ACHN (cell line): ENCODE data around the gene CABP2.
A peak's percentile ranks its signal among the peaks of the same experiment; 100 is the strongest.
"Not testable (repeated sequence)": the region's sequence is repeated elsewhere in the genome, so short reads cannot be mapped to it uniquely, and the experiment has no call there.

Experiments used
- DNase-seq: peaks from one replicate; pipeline ENCODE4 v3.0.0-alpha.2; 2015
- in situ Hi-C: cut with HindIII; loops from 2 replicates; pipeline ENCODE4 v1.10.0; 2017; ENCODE audit warnings: low sequenced_read_pairs, low pct_ligation_motif_present, low pct_unique_long_range_greater_than_20kb

The CABP2 gene

GRCh38 chr11:67516806-67517205 lies 6.4 kb downstream of the CABP2 start:
- in situ Hi-C loops: no loop called here
- DNase-seq: no peak

- in situ Hi-C loops: no loop called here
- DNase-seq: no peak
Observed at GRCh38 chr11:67514116-67514515, 9.1 kb downstream of the CABP2 start.

GRCh38 chr11:67511558-67511957 lies 11.7 kb downstream of the CABP2 start:
- DNase-seq, in situ Hi-C loops: not testable (repeated sequence)

- in situ Hi-C loops: no loop called here
- DNase-seq: no peak
Observed at GRCh38 chr11:67510023-67510345, 13.3 kb downstream of the CABP2 start.

- DNase-seq: peak; percentile 93
- in situ Hi-C loops: no loop called here
Observed at GRCh38 chr11:67508486-67509121, 14.6 kb downstream of the CABP2 start.

GRCh38 chr11:67507864-67508485 lies 15.3 kb downstream of the CABP2 start, which contains the start of gene CDK2AP2:
CDK2AP2 (minus strand) TSS chr11:67508162; CDS start chr11:67508082, 80 bp downstream.
- DNase-seq: peak; percentile 99
- in situ Hi-C loops: no loop called here

GRCh38 chr11:67507242-67507863 lies 15.9 kb downstream of the CABP2 start:
- no peak for DNase-seq
- in situ Hi-C loops: no loop called here

GRCh38 chr11:67506426-67507051 lies 16.7 kb downstream of the CABP2 start:
- in situ Hi-C loops: no loop called here
- DNase-seq: no peak

GRCh38 chr11:67505605-67506396 lies 17.4 kb downstream of the CABP2 start:
- peak; percentile 97 for DNase-seq
- in situ Hi-C loops: no loop called here

- in situ Hi-C loops: no loop called here
- peak; percentile 74 for DNase-seq
Observed at GRCh38 chr11:67504950-67505581, 18.2 kb downstream of the CABP2 start, which contains the start of gene PITPNM1. PITPNM1 (minus strand) TSS chr11:67505363; CDS start chr11:67504180, 1,183 bp downstream.

GRCh38 chr11:67504005-67504949 lies 19.0 kb downstream of the CABP2 start:
- peak; percentile 56 for DNase-seq
- in situ Hi-C loops: no loop called here

- in situ Hi-C loops: no loop called here
- no peak for DNase-seq
Observed at GRCh38 chr11:67503119-67504004, 19.9 kb downstream of the CABP2 start.

- DNase-seq: no peak
- in situ Hi-C loops: no loop called here
Observed at GRCh38 chr11:67502328-67502979, 20.8 kb downstream of the CABP2 start.

GRCh38 chr11:67501854-67502253 lies 21.4 kb downstream of the CABP2 start:
- in situ Hi-C loops: no loop called here

GRCh38 chr11:67500831-67501715 lies 22.2 kb downstream of the CABP2 start:
- no peak for DNase-seq
- in situ Hi-C loops: no loop called here

More at GRCh38 chr11:67501854-67502253, 21.4 kb downstream of the CABP2 start:
- no peak for DNase-seq
